ENCODE results near the gene GATB.

DNA sequence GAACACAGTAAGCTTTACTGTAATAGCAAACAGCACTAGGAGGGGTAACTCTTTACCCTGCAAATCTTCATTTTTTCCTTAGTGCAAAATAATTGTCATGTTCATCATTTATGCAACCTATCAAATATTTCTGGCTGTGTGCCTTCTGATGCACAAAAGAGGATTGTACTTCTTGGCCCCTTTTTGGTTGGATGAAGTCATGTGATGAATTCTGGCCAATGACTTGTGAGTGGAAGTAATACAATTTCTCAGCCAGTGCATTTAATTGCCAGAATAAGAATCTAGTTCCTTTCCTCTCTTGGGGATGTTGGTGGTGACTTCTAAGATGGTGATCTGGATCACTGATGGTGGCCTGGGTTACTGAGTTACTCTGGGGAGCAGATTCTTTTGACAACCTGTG, 37.0 kb upstream of the GATB start:
- TF ChIP-seq POLR2A (IDR thresholded peaks at IDR 0.05; ENCODE audit: low read length), result no peak
- TF ChIP-seq GATA1 (IDR thresholded peaks at IDR 0.05; ENCODE audit: low read depth, low read length), result no peak
